GM18508 (cell line): Measurements from ENCODE around the gene BFSP2.
"Not testable (repeated sequence)": the region's sequence is repeated elsewhere in the genome, so short reads cannot be mapped to it uniquely, and the experiment has no call there.

Source experiments
- ATAC-seq: cut with Tn5 transposase; IDR thresholded peaks from one replicate; pipeline ENCODE4 v1.9.1; 2021; ENCODE audit warnings: moderate number of reproducible peaks; ENCODE audit not compliant: insufficient read depth, unreplicated experiment

Gene BFSP2

DNA sequence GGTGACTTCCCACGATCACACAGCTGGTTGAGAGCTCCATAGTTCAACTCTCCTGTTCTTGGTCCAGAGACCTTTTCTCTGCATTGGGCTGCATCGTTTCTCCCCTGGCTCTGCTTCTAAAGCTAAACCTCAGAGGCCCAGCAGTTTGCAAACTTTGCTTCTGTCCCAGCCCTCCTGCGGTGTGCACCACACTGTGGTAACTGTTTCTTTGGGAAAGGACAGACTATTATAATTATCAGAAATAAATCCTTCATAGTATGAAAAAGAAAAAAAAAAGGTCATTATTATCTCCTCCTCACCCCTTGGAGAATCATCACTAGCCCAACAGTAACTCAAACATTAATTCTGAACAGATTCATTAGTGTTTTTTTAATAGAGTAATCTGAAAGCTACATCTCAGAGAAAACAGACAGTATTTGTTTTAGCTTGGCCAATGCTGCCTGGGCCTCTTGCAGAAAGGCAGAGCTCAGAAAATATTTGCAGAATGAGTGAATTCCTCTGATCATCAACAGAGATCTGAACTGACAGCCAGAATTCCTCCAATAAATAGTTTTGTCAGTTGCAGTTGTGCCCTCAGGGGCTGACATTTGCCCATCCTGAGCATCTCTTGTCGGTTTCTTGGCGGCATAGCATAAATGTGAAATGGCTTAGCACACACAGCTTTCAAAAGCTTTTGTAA lies 52.9 kb downstream of the BFSP2 start:
- no peak for ATAC-seq

DNA sequence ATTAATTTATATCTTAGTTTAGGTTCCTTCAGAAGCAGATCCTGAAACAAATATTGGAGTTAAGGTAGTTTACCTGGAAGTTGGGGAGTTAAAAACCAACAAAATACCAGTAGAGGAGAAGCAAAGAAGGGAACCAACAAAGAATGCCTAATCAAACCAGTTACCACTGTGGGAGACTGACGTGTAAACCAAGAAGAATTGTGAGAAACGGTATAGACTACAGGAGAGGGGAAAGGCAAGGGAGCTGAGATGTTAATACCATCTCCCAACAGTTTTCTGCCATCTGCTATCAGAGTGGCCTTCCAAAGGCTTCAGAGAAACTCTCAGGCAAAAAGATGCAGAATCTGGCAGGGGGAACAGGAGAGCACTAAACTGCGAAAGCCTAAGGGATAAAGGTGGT lies 53.5 kb downstream of the BFSP2 start:
- ATAC-seq = no peak

DNA sequence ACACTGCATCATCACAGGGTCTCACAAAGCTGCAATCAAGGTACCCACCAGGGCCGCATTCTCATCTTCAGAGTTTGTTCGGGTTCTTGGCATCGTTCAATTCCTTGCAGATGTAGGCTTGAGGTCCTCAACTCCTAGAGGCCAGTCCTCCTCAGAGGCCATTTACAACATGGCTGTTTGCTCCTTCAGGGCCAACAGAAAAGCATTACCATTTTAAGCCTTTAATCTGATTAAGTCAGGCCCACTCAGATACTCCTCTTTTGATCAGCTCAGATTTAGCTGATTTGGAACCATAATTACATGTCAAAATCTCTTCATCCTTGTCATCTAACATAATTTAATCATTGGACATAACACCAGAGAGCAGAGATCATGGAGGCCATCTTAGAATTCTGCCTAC lies 55.4 kb downstream of the BFSP2 start:
- no peak for ATAC-seq

DNA sequence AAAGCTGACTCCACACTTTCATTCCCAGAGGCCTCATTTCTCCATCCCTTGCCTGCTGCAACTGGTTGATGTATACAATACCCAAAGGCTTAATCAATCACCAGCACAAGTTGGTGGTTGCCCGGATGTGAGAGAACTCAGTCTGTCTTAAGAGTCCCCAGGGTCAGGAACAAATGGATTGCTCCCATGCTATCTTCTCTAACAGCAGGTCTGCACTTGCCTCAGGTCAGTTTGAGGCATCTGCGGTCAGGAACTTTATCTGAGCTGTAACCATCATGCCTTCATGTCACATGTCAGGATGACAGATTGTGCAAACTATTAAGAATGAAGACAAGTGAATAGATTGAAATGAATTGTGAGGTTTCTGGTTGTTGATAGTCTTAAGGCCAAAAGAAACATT lies 56.1 kb downstream of the BFSP2 start:
- ATAC-seq = no peak

DNA sequence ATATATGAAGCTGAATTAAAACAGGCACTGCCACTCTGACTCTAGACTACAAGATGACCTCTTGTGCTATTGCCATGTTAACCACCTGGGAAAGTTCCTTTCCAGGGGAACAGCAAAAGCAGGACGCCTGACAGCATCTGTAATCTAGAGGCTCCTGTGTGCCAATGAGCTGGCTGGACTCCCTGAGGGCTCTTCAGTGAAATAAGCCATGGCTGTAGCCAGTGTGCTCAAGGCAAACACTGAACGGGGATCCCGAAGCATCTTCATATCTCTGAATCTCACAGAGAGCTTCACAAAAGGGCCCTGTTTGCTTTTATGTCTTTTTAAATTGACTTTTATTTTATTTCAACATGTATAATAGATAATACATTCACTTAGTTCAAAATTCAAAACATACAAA lies 57.2 kb downstream of the BFSP2 start:
- ATAC-seq = no peak

DNA sequence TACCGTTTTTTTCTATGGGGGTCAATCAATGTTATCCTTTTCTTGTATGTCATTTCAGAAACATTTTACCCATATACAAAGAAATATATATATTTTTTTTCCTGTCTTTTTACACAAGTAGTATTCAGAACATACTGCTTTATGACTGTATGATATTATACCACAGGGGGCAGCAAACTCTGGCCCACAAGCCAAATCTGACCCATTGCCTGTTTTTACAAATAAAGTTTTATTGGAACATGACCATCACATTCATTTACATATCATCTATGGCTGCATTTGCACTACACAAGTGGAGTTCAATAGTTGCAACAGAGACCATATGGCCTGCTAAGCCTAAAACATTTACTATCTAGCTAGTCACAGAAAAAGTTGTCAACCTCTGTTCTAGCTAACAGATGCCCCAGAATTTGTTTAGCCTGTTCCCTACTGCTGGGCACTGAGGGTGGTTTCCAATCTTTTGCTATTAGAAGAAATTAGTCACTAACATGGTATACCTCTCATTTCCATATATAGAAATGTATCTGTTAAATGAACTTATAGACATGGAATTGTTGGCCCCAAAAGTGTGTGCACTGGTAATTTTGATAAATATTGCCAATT lies 57.7 kb downstream of the BFSP2 start:
- ATAC-seq = no peak

DNA sequence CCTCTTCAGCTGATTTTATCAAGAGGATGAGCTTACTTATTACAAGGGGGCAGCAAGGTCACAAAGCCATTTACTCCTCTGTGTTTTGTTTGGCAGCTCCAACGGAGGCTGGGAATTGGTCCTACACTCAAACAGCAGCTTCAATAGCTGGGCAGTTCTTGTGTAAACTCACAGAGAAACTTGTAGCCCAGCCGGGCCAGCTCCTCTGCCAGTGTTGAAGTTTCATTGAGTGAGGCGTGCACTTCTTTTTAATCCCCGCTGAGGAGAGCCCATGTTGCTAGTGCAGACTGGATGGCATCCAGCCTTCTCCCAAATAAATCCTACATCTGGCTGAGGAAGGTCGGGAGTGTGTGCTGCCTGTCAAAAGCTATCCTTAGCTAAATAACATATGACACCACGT lies 59.5 kb downstream of the BFSP2 start:
- no peak for ATAC-seq

DNA sequence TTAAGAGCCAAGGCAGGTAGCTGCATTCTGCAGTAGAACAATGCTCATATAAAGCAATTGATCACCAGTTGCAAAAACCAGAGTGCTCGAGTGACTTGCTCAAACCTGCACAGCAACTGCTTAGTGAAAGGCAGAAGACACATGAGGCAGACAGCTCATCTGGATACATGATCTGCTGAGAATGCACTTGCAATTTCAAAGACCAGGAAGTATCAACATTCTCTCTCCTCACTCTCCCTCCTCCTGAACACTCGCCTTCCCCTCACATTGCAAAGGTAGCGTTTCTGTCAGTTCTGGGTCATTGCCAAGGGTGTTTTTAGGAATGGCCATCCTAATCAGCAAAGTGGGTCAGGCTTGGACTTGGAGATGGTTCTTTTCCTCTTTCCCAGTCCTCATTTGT lies 61.0 kb downstream of the BFSP2 start:
- ATAC-seq = no peak

DNA sequence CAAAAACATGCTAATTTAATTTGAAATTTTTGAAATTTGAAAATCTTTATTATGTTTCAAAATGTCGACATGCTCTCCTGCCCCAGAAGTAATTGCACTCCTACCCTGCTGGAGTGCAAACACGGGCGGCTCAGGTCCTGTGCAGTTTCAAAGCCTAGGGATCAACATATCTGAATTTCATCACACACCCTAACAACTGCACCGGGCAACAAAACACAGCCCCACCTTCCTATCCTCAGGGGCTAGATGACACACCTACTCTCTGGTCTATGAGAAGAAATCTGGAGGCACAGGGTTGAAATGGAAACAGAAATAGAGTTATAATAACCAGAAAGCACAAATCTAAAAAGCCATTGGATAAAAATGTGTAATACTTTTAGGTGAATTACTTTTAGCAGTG lies 61.4 kb downstream of the BFSP2 start:
- no peak for ATAC-seq

DNA sequence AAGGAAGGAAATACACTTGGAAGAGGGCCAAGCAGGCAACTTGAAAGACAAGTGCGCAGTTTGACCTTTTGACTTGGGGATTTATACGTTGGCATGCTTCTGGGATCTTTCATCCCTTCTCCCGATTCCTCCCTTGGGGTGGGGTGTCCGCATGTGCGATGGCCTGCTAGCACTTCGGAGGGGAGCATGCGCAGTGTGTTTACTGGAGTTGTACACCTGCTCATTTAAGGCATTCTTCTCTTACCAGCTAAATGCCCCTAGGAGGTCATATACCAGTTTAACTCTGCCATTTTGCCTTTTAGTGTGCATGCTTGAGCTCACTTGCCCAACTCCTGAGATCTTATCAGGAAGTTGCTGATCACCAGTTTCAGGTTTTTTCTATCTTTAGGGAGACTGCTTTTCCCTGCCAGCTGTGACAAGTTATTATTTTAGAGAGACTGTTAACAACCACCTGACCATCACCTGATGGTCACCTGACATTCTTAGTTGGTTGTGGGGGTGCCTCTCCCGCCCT lies 63.5 kb downstream of the BFSP2 start:
- ATAC-seq = no peak

DNA sequence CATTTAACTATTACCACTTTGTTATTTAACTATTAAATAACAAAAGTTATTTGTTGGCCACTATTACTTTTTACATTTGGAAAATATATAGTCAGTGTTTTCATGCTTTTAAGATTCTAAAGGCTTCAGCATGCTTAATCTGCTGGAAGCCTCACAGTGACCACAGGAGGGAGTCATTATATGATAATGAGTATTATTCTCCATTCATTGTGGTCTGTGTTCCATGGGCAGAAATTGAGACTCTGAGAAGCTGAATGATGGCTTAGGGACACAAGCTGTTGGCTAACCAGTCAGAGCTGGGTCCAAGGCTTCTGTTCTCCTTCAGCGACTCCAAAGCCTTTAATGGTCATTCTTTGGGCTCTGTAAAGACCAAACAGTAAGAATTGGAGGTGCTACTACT lies 64.7 kb downstream of the BFSP2 start:
- ATAC-seq = no peak

DNA sequence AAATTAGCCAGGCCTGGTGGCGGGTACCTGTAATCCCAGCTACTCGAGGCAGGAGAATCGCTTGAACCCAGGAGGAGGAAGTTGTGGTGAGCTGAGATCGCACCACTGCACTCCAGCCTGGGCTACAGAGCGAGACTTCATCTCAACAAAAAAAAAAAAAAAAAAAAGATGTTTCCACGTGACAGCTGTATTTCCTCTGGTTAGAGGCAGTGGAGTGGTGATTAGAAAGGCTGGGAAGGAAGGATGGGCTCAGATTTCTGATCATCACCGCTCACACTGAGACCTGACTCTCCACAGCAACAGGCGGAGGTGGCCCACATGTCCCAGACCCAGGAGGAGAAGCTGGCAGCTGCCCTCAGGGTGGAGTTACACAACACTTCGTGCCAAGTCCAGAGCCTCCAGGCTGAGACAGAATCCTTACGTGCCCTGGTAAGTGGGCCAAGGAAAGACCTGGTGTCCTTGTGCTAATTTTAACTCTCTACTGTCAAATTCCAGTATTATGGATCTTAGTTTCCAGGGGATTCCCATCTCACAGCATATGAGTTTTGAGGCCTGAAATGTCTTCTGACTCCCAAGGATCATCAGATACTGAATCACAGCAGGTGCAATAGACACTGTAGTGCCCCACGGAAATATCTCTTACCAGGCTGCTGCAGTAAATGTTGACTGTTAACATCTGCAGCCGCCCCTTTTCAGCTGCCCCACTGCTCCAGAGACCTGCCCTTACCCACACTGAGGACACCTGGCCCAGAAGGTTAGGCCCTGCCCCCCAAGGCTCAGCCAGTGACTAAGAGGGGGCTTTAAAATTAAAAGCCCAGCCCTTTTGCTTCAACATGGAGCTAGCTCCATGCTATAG lies 66.9 kb downstream of the BFSP2 start:
- no peak for ATAC-seq

DNA sequence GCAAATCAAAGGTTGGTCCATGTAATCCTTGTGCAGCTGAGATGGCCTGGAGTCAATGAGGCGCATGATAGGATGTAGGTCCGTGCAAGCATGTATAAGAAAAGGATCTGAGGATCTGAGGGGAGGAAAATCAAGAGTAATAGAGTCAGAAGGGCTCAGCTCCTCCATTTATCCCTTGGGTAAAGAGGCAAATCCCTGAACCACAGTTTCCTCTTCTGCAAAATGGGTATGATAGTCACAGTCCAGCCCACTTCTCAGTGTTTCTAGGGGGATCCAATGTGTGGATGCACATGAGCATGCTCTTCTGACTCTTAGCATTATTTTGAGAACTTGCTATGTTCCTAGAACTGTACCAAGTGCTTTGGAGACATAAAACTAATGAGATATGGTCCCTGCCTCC lies 67.9 kb downstream of the BFSP2 start:
- no peak for ATAC-seq

DNA sequence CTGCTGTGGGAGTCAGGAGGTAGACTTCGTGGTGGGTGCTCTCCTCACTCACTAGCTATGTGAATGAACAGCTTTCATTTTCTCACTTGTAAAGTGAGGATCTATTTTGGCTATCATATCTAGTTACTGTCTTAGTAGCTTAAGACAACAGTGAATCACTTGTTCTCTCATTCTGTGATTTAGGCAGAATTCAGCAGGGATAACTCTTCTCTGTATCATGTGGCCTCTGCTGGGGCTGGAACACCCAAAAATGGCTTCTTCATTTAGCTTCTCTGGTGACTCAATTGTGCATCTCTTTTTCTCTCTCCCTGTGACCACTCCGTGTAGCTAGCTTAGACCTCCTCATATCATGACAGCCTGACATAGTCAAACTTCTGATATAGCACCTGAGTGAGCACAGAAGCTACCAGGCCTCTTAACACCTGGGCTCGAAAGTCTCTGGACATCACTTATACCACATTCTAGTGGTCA lies 68.4 kb downstream of the BFSP2 start:
- ATAC-seq = no peak

DNA sequence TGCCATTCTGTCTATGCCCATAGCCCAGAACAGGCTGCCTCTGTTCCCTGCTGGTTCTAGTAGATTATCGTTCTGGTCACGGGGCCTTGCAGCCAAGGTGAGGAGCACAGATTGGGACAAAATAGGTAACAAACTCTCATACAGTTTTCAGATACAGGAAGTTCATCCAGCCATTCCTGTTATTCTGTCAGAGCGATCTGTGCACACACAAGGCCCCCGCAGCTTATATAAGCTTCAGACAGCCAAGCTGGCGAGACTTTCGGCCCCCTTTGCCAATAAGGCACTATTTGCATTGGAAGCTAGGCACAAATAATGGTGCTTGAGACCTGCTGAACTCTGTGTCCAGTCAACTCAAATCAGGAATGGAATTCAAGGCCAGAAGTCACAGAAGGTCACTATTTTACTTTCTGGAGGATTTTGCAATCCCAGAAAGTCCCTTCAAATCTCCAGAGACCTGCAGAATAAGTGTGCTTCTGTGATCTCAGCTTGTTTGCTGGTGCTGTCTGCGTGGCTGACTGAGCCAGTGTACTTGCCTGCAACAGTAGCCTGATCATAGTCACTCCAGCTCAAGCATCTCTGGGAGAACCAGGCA lies 69.4 kb downstream of the BFSP2 start:
- ATAC-seq = no peak

DNA sequence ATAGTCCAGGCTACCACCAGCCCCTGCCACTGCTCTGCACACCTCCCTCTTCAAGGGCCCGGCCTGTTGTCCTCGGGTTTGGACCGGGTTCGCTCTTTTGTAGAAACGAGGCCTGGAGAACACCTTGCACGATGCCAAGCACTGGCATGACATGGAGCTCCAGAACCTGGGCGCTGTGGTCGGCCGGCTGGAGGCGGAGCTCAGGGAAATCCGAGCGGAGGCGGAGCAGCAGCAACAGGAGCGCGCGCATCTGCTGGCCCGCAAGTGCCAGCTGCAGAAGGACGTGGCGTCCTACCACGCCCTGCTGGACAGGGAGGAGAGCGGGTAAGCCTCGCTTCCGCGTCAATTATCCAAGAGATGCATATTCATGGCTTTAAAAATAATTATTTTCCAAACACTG lies 72.4 kb downstream of the BFSP2 start:
- no peak for ATAC-seq

DNA sequence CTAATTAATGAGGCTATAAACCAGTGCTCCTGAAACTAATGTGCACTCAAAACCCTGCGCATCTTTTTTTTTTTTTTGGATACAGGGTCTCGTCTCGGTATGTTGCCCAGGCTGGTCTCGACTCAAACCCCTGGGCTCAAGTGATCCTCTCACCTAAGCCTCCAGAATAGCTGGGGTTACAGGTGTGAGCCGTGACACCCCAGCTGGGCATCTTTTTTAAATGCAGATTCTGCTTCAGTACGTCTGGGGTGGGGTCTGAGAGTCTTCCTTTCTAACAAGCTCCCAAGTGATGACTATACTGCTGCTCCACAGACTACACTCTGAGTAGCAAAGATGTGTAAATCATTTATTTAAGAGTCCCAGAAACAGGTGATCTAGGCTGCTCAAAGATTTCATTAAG lies 73.0 kb downstream of the BFSP2 start:
- ATAC-seq = no peak

DNA sequence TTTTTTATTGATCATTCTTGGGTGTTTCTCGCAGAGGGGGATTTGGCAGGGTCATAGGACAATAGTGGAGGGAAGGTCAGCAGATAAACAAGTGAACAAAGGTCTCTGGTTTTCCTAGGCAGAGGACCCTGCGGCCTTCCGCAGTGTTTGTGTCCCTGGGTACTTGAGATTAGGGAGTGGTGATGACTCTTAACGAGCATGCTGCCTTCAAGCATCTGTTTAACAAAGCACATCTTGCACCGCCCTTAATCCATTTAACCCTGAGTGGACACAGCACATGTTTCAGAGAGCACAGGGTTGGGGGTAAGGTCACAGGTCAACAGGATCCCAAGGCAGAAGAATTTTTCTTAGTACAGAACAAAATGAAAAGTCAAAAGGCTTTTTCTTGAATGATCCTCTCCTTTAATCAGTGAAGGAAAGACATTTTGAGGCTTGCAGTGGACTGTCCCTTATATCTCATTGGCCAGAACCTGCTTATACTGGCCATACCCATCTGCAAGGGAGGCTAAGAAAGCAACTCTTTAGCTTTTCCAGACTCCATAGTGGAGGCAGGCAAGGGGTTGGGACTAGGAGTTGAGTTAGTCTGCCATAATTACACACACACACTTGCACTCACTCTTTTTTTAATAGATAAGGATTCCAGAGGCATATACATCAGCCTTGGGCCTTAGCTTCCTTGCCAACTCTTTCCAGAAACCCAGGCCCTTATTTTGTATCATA lies 73.8 kb downstream of the BFSP2 start:
- not testable (repeated sequence) for ATAC-seq

DNA sequence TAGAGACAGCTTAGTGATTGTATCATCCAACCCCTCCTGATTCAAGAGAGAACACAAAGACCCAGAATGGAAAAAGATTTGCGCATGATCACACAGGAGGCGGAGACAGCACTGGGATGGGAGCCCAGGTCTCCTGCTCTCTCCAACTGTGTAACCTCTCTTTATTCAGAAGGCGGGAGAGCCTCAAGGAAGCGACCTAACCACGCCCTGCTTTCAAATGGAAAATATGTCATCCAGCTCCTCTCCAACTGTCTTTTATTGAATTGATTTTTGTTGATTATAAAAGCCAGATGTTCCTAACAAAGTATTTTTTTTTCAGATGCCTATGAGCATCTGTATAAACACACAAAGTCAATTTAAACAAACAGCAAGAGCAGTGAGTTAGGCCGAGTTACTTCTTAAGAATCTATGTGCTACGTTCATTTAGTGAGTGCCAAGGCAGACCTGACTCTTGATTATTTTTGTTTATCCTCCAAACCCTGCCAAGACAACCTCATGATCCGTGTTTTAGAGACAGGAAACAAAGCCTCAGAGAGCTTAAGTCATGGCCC lies 74.5 kb downstream of the BFSP2 start:
- ATAC-seq = no peak

DNA sequence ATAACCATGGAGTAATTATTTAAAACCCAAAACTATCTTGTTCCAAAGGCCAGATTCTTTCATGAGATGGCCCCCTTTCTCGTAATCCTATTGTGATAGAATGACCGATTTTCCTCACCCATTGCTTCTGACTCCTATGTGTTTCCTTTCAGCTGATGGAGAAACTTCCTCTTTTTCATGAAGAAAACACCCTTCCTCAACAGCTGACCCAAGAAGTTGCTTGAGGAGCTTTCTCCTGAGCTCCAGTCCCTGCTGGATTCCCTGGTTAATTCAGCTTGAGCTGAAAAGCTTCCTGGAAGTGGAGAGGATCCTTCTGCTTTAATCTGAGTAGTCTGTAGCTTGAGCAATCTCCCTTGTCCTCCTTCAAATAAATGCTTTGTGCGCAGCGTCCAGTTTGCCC lies 75.0 kb downstream of the BFSP2 start:
- no peak for ATAC-seq
